ENCODE measurements around the gene RIT1. TPM values are rescaled to one million over a fixed set of nuclear protein-coding genes. Genes with fewer than 3 reads are reported as not detected.

The RIT1 gene
- total RNA-seq, 4 donors from 2014 or later: 19.5 to 32.6 (median 27.4) TPM

- Histone ChIP-seq H3K9me3 (no peaks in the 10 kb centered on the region), H3K27me3 (no peaks in the 10 kb centered on the region), H3K36me3 (no peaks in the 10 kb centered on the region), H3K4me3 (replicated peaks in 1 of 3) (no peak overlapping the region), H3K4me1 (peaks cover 0 to 9% of the 10 kb centered on the region in 2 donors), H3K27ac (no peak overlapping the region)
- intact Hi-C loops (cut with DNase I): no loop called here
- no peak for DNase-seq
- 83 to 86% methylated on average over 8 of the region's 8 CpGs for WGBS, 2 donors
- TF ChIP-seq CTCF (IDR thresholded peaks at IDR 0.05) (no peak), POLR2A (IDR thresholded peaks at IDR 0.05) (no peak)
These were observed 43.4 kb downstream of the RIT1 start for GRCh38 chr1:155867766-155868165.

- Histone ChIP-seq H3K4me3 (replicated peaks in 1 of 3) (no peak overlapping the region), H3K9me3 (no peaks in the 10 kb centered on the region), H3K27ac (no peak overlapping the region), H3K4me1 (peaks cover 0 to 4% of the 10 kb centered on the region in 2 donors), H3K36me3 (no peaks in the 10 kb centered on the region), H3K27me3 (no peaks in the 10 kb centered on the region)
- TF ChIP-seq CTCF (IDR thresholded peaks at IDR 0.05): no peak
- TF ChIP-seq POLR2A (IDR thresholded peaks at IDR 0.05): no peak
- intact Hi-C loops (cut with DNase I): no loop called here
- no peak for DNase-seq
These were observed 46.8 kb downstream of the RIT1 start for GRCh38 chr1:155864393-155864792.

GRCh38 chr1:155861896-155862295, 49.3 kb downstream of the RIT1 start:
- intact Hi-C loops (cut with DNase I): no loop called here
- Histone ChIP-seq H3K9me3 (no peaks in the 10 kb centered on the region), H3K27ac (no peak overlapping the region), H3K27me3 (no peaks in the 10 kb centered on the region), H3K4me1 (peaks cover 4 to 9% of the 10 kb centered on the region in 2 donors), H3K4me3 (replicated peaks in 1 of 3) (no peak overlapping the region), H3K36me3 (no peaks in the 10 kb centered on the region)
- no peak for TF ChIP-seq CTCF (IDR thresholded peaks at IDR 0.05)
- no peak for TF ChIP-seq POLR2A (IDR thresholded peaks at IDR 0.05)
- WGBS, 2 donors: 43 to 57% methylated on average over 2 of the region's 2 CpGs
- DNase-seq: peak; percentile 5 to 7

GRCh38 chr1:155860970-155861510, 50.1 kb downstream of the RIT1 start:
- intact Hi-C loops (cut with DNase I): no loop called here
- Histone ChIP-seq H3K27ac (peak overlapping the region; percentile 33 to 85 (median 73)), H3K4me1 (peaks cover 10 to 14% of the 10 kb centered on the region in 2 donors), H3K36me3 (no peaks in the 10 kb centered on the region), H3K4me3 (replicated peaks in 1 of 3) (no peak overlapping the region), H3K9me3 (no peaks in the 10 kb centered on the region), H3K27me3 (no peaks in the 10 kb centered on the region)
- TF ChIP-seq CTCF (IDR thresholded peaks at IDR 0.05): no peak
- TF ChIP-seq POLR2A (IDR thresholded peaks at IDR 0.05): no peak
- no peak for DNase-seq
- 71 to 72% methylated on average over 2 of the region's 2 CpGs for WGBS, 2 donors

- intact Hi-C loops (cut with DNase I): no loop called here
- H3K9me3 ChIP-seq: no peaks in the 10 kb centered on the region
- TF ChIP-seq POLR2A (IDR thresholded peaks at IDR 0.05) (no peak), CTCF (IDR thresholded peaks at IDR 0.05) (no peak)
- H3K36me3 ChIP-seq: no peaks in the 10 kb centered on the region
- H3K27ac ChIP-seq: peak overlapping the region; percentile 33 to 85 (median 73)
- peaks cover 11 to 15% of the 10 kb centered on the region in 2 donors for H3K4me1 ChIP-seq
- H3K4me3 ChIP-seq (replicated peaks in 1 of 3): no peak overlapping the region
- H3K27me3 ChIP-seq: no peaks in the 10 kb centered on the region
- WGBS, 2 donors: 4 to 6% methylated on average over 28 to 35 of the region's 35 CpGs
- peak; percentile 14 to 27 for DNase-seq
These were observed 51.0 kb downstream of the RIT1 start for GRCh38 chr1:155859881-155860871.
